Right atrium auricular region (tissue), 2 donors: Measurements from ENCODE around the gene EPS8. TPM values are rescaled to one million over a fixed set of nuclear protein-coding genes. Genes with fewer than 3 reads are reported as not detected.

ENCODE experiments used
- DNase-seq: peaks from one replicate; pipeline ENCODE4 v3.0.0-alpha.2; 2019; ENCODE audit warnings: low spot score
- H3K27ac ChIP-seq, 2 donors: fragments of 200-600 bp; sonication (generic); 1 replicate in 1 of 2; 2 replicates in 1 of 2; pipeline ENCODE4 v1.5.1; 2016 to 2019
- H3K27me3 ChIP-seq, 2 donors: fragments of 200-600 bp; sonication (generic); one replicate each; pipeline versions ENCODE4 v1.5.1 to v1.6.0; 2017 to 2019
- H3K36me3 ChIP-seq: fragments of 200-600 bp; sonication (generic); one replicate; pipeline ENCODE4 v1.5.1; 2016
- H3K4me1 ChIP-seq, 2 donors: fragments of 200-600 bp; sonication (generic); one replicate each; pipeline versions ENCODE4 v1.5.1 to v1.6.0; 2017 to 2019
- H3K4me3 ChIP-seq, 2 donors: fragments of 200-600 bp; sonication (generic); 1 replicate in 1 of 2; 2 replicates in 1 of 2; pipeline ENCODE4 v1.5.1; 2017 to 2019; ENCODE audit warnings: mild to moderate bottlenecking in 1 of 2, moderate library complexity in 1 of 2
- H3K9me3 ChIP-seq, 2 donors: fragments of 200-600 bp; sonication (generic); one replicate each; pipeline ENCODE4 v1.5.1; 2019
- CTCF ChIP-seq, 2 donors: fragments of 200-600 bp; sonication (generic); IDR thresholded peaks; one replicate each; pipeline ENCODE4 v1.5.1; 2019; ENCODE audit warnings: antibody characterized with exemption in 2 of 2
- total RNA-seq, 2 donors: library from RNA; depleted of rRNA; stranded (reverse); fragments of >200 nt; gene quantifications; one replicate each; pipeline ENCODE4 v1.1.0, GENCODE V29; 2016

EPS8 gene
- total RNA-seq, 2 donors from 2014 or later = 46.9 to 72.3 TPM

GRCh38 chr12:15688202-15688736, 100.9 kb downstream of the EPS8 start:
- Histone ChIP-seq H3K4me3 (peak overlapping the region; percentile 4 to 29), H3K27ac (peak overlapping the region; percentile 65 to 70), H3K9me3 (no peaks in the 10 kb centered on the region), H3K36me3 (no peaks in the 10 kb centered on the region), H3K27me3 (no peaks in the 10 kb centered on the region), H3K4me1 (peaks cover 0 to 28% of the 10 kb centered on the region in 2 donors)
- DNase-seq = peak; percentile 79
- TF ChIP-seq CTCF (IDR thresholded peaks at IDR 0.05) = no peak

GRCh38 chr12:15687583-15687982, 101.6 kb downstream of the EPS8 start:
- Histone ChIP-seq H3K4me3 (no peak overlapping the region), H3K27me3 (no peaks in the 10 kb centered on the region), H3K9me3 (no peaks in the 10 kb centered on the region), H3K4me1 (peaks cover 0 to 28% of the 10 kb centered on the region in 2 donors), H3K27ac (peak overlapping the region in 1 of 2 donors; percentile 65), H3K36me3 (no peaks in the 10 kb centered on the region)
- no peak for TF ChIP-seq CTCF (IDR thresholded peaks at IDR 0.05)
- no peak for DNase-seq

GRCh38 chr12:15684896-15685658, 104.1 kb downstream of the EPS8 start:
- no peaks in the 10 kb centered on the region for H3K27me3 ChIP-seq
- peaks cover 0 to 22% of the 10 kb centered on the region in 2 donors for H3K4me1 ChIP-seq
- no peaks in the 10 kb centered on the region for H3K36me3 ChIP-seq
- H3K9me3 ChIP-seq = no peaks in the 10 kb centered on the region
- no peak overlapping the region for H3K27ac ChIP-seq
- no peak for DNase-seq
- H3K4me3 ChIP-seq = no peak overlapping the region
- no peak for TF ChIP-seq CTCF (IDR thresholded peaks at IDR 0.05)

- Histone ChIP-seq H3K27ac (no peak overlapping the region), H3K9me3 (no peaks in the 10 kb centered on the region), H3K4me1 (peaks cover 0 to under 1% of the 10 kb centered on the region in 2 donors), H3K27me3 (no peaks in the 10 kb centered on the region), H3K36me3 (no peaks in the 10 kb centered on the region), H3K4me3 (no peak overlapping the region)
- DNase-seq = no peak
- no peak for TF ChIP-seq CTCF (IDR thresholded peaks at IDR 0.05)
Measured at GRCh38 chr12:15682826-15683225, 106.4 kb downstream of the EPS8 start.

GRCh38 chr12:15679151-15679550, 110.0 kb downstream of the EPS8 start:
- TF ChIP-seq CTCF (IDR thresholded peaks at IDR 0.05) = no peak

More at GRCh38 chr12:15679151-15679550, 110.0 kb downstream of the EPS8 start:
- Histone ChIP-seq H3K36me3 (no peaks in the 10 kb centered on the region), H3K27me3 (no peaks in the 10 kb centered on the region), H3K9me3 (no peaks in the 10 kb centered on the region), H3K27ac (no peak overlapping the region), H3K4me3 (no peak overlapping the region), H3K4me1 (no peaks in the 10 kb centered on the region)
- no peak for DNase-seq
